SK-MEL-5 (cell line): ENCODE data around the gene GDF7. TPM values are rescaled to one million over a fixed set of nuclear protein-coding genes. Genes with fewer than 3 reads are reported as not detected.

Experiments
- DNase-seq: peaks from one replicate; pipeline ENCODE4 v3.0.0-alpha.2; 2016; ENCODE audit warnings: low read depth, low spot score
- in situ Hi-C: cut with HindIII; loops from 2 replicates; pipeline ENCODE4 v1.10.0; 2016; ENCODE audit warnings: low sequenced_read_pairs, high pct_unique_total_duplicates, low pct_unique_long_range_greater_than_20kb
- total RNA-seq: library from RNA; depleted of rRNA; stranded (reverse); fragments of >200 nt; shearing (Covaris generic); gene quantifications from 2 replicates; pipeline ENCODE4 v1.2.3, GENCODE V29; 2014

The GDF7 gene
- total RNA-seq, 1 experiment from 2014 or later, result 0.71 TPM

GRCh38 chr2:20650877-20651730 lies 15.8 kb upstream of the GDF7 start, which contains the start of gene HS1BP3:
TSS of gene HS1BP3 (minus strand) at chr2:20651098. CDS start at chr2:20651063, 35 bp downstream.
- DNase-seq, result peak; percentile 78
- in situ Hi-C loops, result no loop called here

GRCh38 chr2:20651731-20652099 lies 15.2 kb upstream of the GDF7 start:
- no peak for DNase-seq
- in situ Hi-C loops, result no loop called here

GRCh38 chr2:20652141-20652540 lies 14.8 kb upstream of the GDF7 start:
- no peak for DNase-seq
- in situ Hi-C loops, result no loop called here

- in situ Hi-C loops, result no loop called here
- DNase-seq, result no peak
These were observed 14.0 kb upstream of the GDF7 start for GRCh38 chr2:20652673-20653575.

GRCh38 chr2:20653695-20654534 lies 13.0 kb upstream of the GDF7 start:
- DNase-seq, result no peak
- in situ Hi-C loops, result no loop called here

- no peak for DNase-seq
- in situ Hi-C loops, result no loop called here
These were observed 12.5 kb upstream of the GDF7 start for GRCh38 chr2:20654535-20654813.

GRCh38 chr2:20656561-20656960 lies 10.4 kb upstream of the GDF7 start:
- DNase-seq, result no peak
- in situ Hi-C loops, result no loop called here

- in situ Hi-C loops, result no loop called here
- no peak for DNase-seq
These were observed 9.3 kb upstream of the GDF7 start for GRCh38 chr2:20657522-20658235.

- in situ Hi-C loops, result no loop called here
- DNase-seq, result peak; percentile 30
These were observed 6.2 kb upstream of the GDF7 start for GRCh38 chr2:20660506-20661420.

GRCh38 chr2:20661421-20662307 lies 5.3 kb upstream of the GDF7 start:
- in situ Hi-C loops, result no loop called here
- peak; percentile 85 for DNase-seq

- in situ Hi-C loops, result no loop called here
These were observed 4.5 kb upstream of the GDF7 start for GRCh38 chr2:20662308-20662937.

GRCh38 chr2:20663196-20664070 lies 3.5 kb upstream of the GDF7 start:
- in situ Hi-C loops, result no loop called here

More at GRCh38 chr2:20662308-20662937, 4.5 kb upstream of the GDF7 start:
- DNase-seq, result no peak

GRCh38 chr2:20664071-20664390 lies 2.9 kb upstream of the GDF7 start:
- in situ Hi-C loops, result no loop called here
- DNase-seq, result no peak

More at GRCh38 chr2:20663196-20664070, 3.5 kb upstream of the GDF7 start:
- DNase-seq, result no peak

- in situ Hi-C loops, result no loop called here
These were observed 2.3 kb upstream of the GDF7 start for GRCh38 chr2:20664431-20665242.

More at GRCh38 chr2:20664431-20665242, 2.3 kb upstream of the GDF7 start:
- no peak for DNase-seq
